ENCODE data around the gene CDH23.

- TF ChIP-seq CTCF (conservative IDR thresholded peaks at IDR 0.05 in 1 of 2, IDR thresholded peaks at IDR 0.05 in 1 of 2; ENCODE audit: low read depth in 1 of 2, low read length in 2 of 2), result no peak
- TF ChIP-seq EZH2 (IDR thresholded peaks at IDR 0.05; ENCODE audit: low read length, missing control alignments), result no peak
These were observed 47.7 kb downstream of the CDH23 start for GRCh38 chr10:71444284-71445054.

Data from fibroblast of lung (primary cell).